IMR-90 (cell line): ENCODE data around the gene PLXDC2. TPM values are rescaled to one million over a fixed set of nuclear protein-coding genes. Genes with fewer than 3 reads are reported as not detected.

Experiments used
- ATAC-seq: fragments of 200-7000 bp; cut with Tn5 transposase; 2 replicates; pipeline ENCODE4 v1.9.1; 2020; ENCODE audit warnings: low read depth, mild to moderate bottlenecking, moderate library complexity
- BruUV-seq: library from RNA; stranded (reverse); fragments of 400-500 nt; replicated peaks from 2 replicates; lab custom pipeline; 2021; lab: Mats Ljungman, UMichigan
- CTCF ChIA-PET: fragments of 300-600 bp; formaldehyde crosslinking; extraction: SDS; loops from one replicate; lab custom pipeline; 2021; ENCODE audit warnings: antibody characterized with exemption; lab: Yijun Ruan, JAX
- POLR2A ChIA-PET: fragments of 300-600 bp; sonication (Branson Sonifier 250); formaldehyde crosslinking; loops from one replicate; lab custom pipeline; 2022; ENCODE audit warnings: antibody characterized with exemption; ENCODE audit not compliant: unreplicated experiment; lab: Charles Lee
- DNase-seq: peaks from one replicate; pipeline ENCODE4 v3.0.0; 2013
- H2AFZ ChIP-seq: replicated peaks from 2 replicates; pipeline ENCODE3; 2013; ENCODE audit warnings: low read length, mild to moderate bottlenecking; ENCODE audit not compliant: poor library complexity
- H2AK5ac ChIP-seq: 2 replicates; pipeline ENCODE4 v1.6.1; 2013; ENCODE audit warnings: low read depth, low read length, inconsistent platforms
- H2AK9ac ChIP-seq: replicated peaks from 2 replicates; pipeline ENCODE3; 2013; ENCODE audit warnings: mild to moderate bottlenecking, low read depth, low read length, moderate library complexity; ENCODE audit not compliant: poor library complexity
- H2BK120ac ChIP-seq: 2 replicates; pipeline ENCODE4 v1.6.1; 2013; ENCODE audit warnings: low read depth, low read length, inconsistent platforms
- H2BK15ac ChIP-seq: 3 replicates; pipeline ENCODE4 v1.6.1; 2013; ENCODE audit warnings: low read depth, low read length, inconsistent platforms
- H2BK20ac ChIP-seq: 2 replicates; pipeline ENCODE4 v1.6.1; 2013; ENCODE audit warnings: low read depth, mild to moderate bottlenecking, inconsistent platforms, low read length, moderate library complexity
- H2BK5ac ChIP-seq: 2 replicates; pipeline ENCODE4 v1.6.1; 2013; ENCODE audit warnings: mild to moderate bottlenecking, low read depth, low read length, inconsistent platforms; ENCODE audit not compliant: poor library complexity, severe bottlenecking
- H3K14ac ChIP-seq: replicated peaks from 2 replicates; pipeline ENCODE4 v1.6.1; 2013; ENCODE audit warnings: low read depth, low read length, inconsistent platforms
- H3K18ac ChIP-seq: 2 replicates; pipeline ENCODE4 v1.6.1; 2013; ENCODE audit warnings: low read depth, low read length, control low read depth
- H3K23ac ChIP-seq: 2 replicates; pipeline ENCODE4 v1.6.1; 2013; ENCODE audit warnings: low read depth, low read length, inconsistent platforms
- H3K27ac ChIP-seq: 2 replicates; pipeline ENCODE4 v1.5.1; 2013; ENCODE audit warnings: mild to moderate bottlenecking, control low read depth, low read length; ENCODE audit not compliant: insufficient read depth
- H3K27me3 ChIP-seq: 2 replicates; pipeline ENCODE4 v1.6.1; 2013; ENCODE audit warnings: low read length; ENCODE audit not compliant: control insufficient read depth, insufficient read depth
- H3K36me3 ChIP-seq: 2 replicates; pipeline ENCODE4 v1.6.1; 2013; ENCODE audit warnings: low read length, mixed read lengths; ENCODE audit not compliant: control insufficient read depth, insufficient read depth
- H3K4ac ChIP-seq: 2 replicates; pipeline ENCODE4 v1.6.1; 2013; ENCODE audit warnings: low read depth, low read length, inconsistent platforms
- H3K4me1 ChIP-seq: 2 replicates; pipeline ENCODE4 v1.6.1; 2013; ENCODE audit warnings: low read length, mixed read lengths; ENCODE audit not compliant: control insufficient read depth, insufficient read depth
- H3K4me2 ChIP-seq: 2 replicates; pipeline ENCODE4 v1.6.1; 2013; ENCODE audit warnings: low read depth, mild to moderate bottlenecking, control low read depth, low read length, moderate library complexity
- H3K4me3 ChIP-seq: 2 replicates; pipeline ENCODE4 v1.5.1; 2013; ENCODE audit warnings: low read depth, mild to moderate bottlenecking, control low read depth, low read length, moderate library complexity; ENCODE audit not compliant: insufficient read depth
- H3K56ac ChIP-seq: 2 replicates; pipeline ENCODE4 v1.6.1; 2013; ENCODE audit warnings: low read length, inconsistent platforms; ENCODE audit not compliant: insufficient read depth; ENCODE audit errors: extremely low read depth
- H3K79me1 ChIP-seq, 2 experiments: 2 replicates each; pipeline ENCODE4 v1.6.1; 2013; ENCODE audit warnings: low read length in 2 of 2, inconsistent platforms in 1 of 2, low read depth in 1 of 2
- H3K9ac ChIP-seq: 2 replicates; pipeline ENCODE4 v1.6.1; 2013; ENCODE audit warnings: low read depth, low read length, control low read depth
- H3K9me1 ChIP-seq: 2 replicates; pipeline ENCODE4 v1.6.1; 2013; ENCODE audit warnings: low read length, inconsistent platforms; ENCODE audit not compliant: insufficient read depth
- H3K9me3 ChIP-seq: 2 replicates; pipeline ENCODE4 v1.6.1; 2013; ENCODE audit warnings: low read length; ENCODE audit not compliant: control insufficient read depth, insufficient read depth
- H4K20me1 ChIP-seq: 2 replicates; pipeline ENCODE4 v1.6.1; 2013; ENCODE audit warnings: low read length, inconsistent platforms; ENCODE audit not compliant: insufficient read depth
- H4K5ac ChIP-seq: 2 replicates; pipeline ENCODE4 v1.6.1; 2013; ENCODE audit warnings: mild to moderate bottlenecking, low read depth, low read length, control low read depth
- H4K8ac ChIP-seq, 2 experiments: 2 replicates each; pipeline ENCODE4 v1.6.1; 2013; ENCODE audit warnings: low read depth in 2 of 2, low read length in 2 of 2, control low read depth in 1 of 2, inconsistent platforms in 1 of 2
- H4K91ac ChIP-seq: 2 replicates; pipeline ENCODE4 v1.6.1; 2013; ENCODE audit warnings: low read depth, low read length, inconsistent platforms; ENCODE audit not compliant: insufficient read depth
- BHLHE40 ChIP-seq: fragments of 150-350 bp; IDR thresholded peaks from 2 replicates; pipeline ENCODE4 v1.6.1; 2016; ENCODE audit warnings: mild to moderate bottlenecking, low read depth, low read length
- CEBPB ChIP-seq: IDR thresholded peaks from 2 replicates; pipeline ENCODE4 v1.6.1; 2012; ENCODE audit warnings: low read depth, low read length, improper control_type of control experiment
- CHD1 ChIP-seq: IDR thresholded peaks from 2 replicates; pipeline ENCODE4 v1.6.1; 2012; ENCODE audit warnings: low read depth, low read length, improper control_type of control experiment
- FOS ChIP-seq: fragments of 150-350 bp; IDR thresholded peaks from 2 replicates; pipeline ENCODE4 v1.6.1; 2016; ENCODE audit warnings: low read depth, low read length
- MAFK ChIP-seq: IDR thresholded peaks from 2 replicates; pipeline ENCODE4 v1.6.1; 2012; ENCODE audit warnings: low read depth, low read length, improper control_type of control experiment
- MAZ ChIP-seq: IDR thresholded peaks from 2 replicates; pipeline ENCODE4 v1.6.1; 2012; ENCODE audit warnings: low read depth, mild to moderate bottlenecking, low read length, improper control_type of control experiment, moderate library complexity, borderline replicate concordance
- MXI1 ChIP-seq: IDR thresholded peaks from 2 replicates; pipeline ENCODE4 v1.6.1; 2012; ENCODE audit warnings: low read depth, mild to moderate bottlenecking, low read length, moderate library complexity, borderline replicate concordance
- NFE2L2 ChIP-seq: fragments of 150-350 bp; IDR thresholded peaks from 2 replicates; pipeline ENCODE4 v1.6.1; 2016; ENCODE audit warnings: low read depth, mild to moderate bottlenecking, low read length
- POLR2A ChIP-seq: IDR thresholded peaks from 2 replicates; pipeline ENCODE4 v1.6.1; 2012; ENCODE audit warnings: mild to moderate bottlenecking, low read depth, low read length
- RAD21 ChIP-seq: IDR thresholded peaks from 2 replicates; pipeline ENCODE4 v1.6.1; 2012; ENCODE audit warnings: low read length, improper control_type of control experiment
- RCOR1 ChIP-seq: IDR thresholded peaks from 2 replicates; pipeline ENCODE4 v1.6.1; 2012; ENCODE audit warnings: mild to moderate bottlenecking, low read length, improper control_type of control experiment; ENCODE audit not compliant: insufficient replicate concordance
- RFX5 ChIP-seq: IDR thresholded peaks from 2 replicates; pipeline ENCODE4 v1.8.0; 2012; ENCODE audit warnings: low read depth, mild to moderate bottlenecking, low read length, moderate library complexity
- SMC3 ChIP-seq: fragments of 150-350 bp; IDR thresholded peaks from 2 replicates; pipeline ENCODE4 v1.6.1; 2016; ENCODE audit warnings: low read depth, mild to moderate bottlenecking, antibody characterized with exemption, low read length, moderate library complexity
- WGBS, 2 experiments: methylation state at CpG; one replicate each; pipeline versions ENCODE4 v1.1.5 to v1.1.7; 2013; ENCODE audit warnings: missing lambda C conversion rate in 2 of 2; ENCODE audit not compliant: insufficient read length in 1 of 2; ENCODE audit errors: extremely low coverage in 2 of 2; 5-methylcytosine and 5-hydroxymethylcytosine counted together
- dilution Hi-C: fragments of 300-500 bp; cut with HindIII; formaldehyde crosslinking; loops from one replicate; pipeline ENCODE4 v1.14.3; 2018; ENCODE audit warnings: low sequenced_read_pairs; ENCODE audit not compliant: unreplicated experiment
- in situ Hi-C: fragments of 300-500 bp; cut with MboI; formaldehyde crosslinking; loops from 3 replicates; pipeline ENCODE4 v1.14.3; 2019; ENCODE audit warnings: low sequenced_read_pairs, inconsistent platforms, mixed read lengths
- intact Hi-C: fragments of 100-400 bp; cut with micrococcal nuclease; formaldehyde crosslinking; loops from 2 replicates; pipeline ENCODE4 v1.10.0; 2022
- polyA plus RNA-seq, 3 experiments: library from polyadenylated mRNA; depleted of rRNA; stranded (reverse); fragments of >200 nt; gene quantifications; 2 replicates each; pipeline ENCODE4 v1.2.3, GENCODE V29; 2012; ENCODE audit warnings: low replicate concordance in 1 of 3
- total RNA-seq: library from RNA; depleted of rRNA; stranded (reverse); fragments of >200 nt; gene quantifications from 2 replicates; pipeline ENCODE4 v1.2.3, GENCODE V29; 2012
- TF ChIP-seq, protein P1 (sequence below): fragments of 150-350 bp; IDR thresholded peaks from 2 replicates; pipeline ENCODE4 v1.6.1; 2016; ENCODE audit warnings: low read depth, mild to moderate bottlenecking, low read length, moderate library complexity, borderline replicate concordance
- TF ChIP-seq, protein P2 (sequence below): fragments of 150-350 bp; IDR thresholded peaks from 2 replicates; pipeline ENCODE4 v1.6.1; 2017; ENCODE audit warnings: mild to moderate bottlenecking, antibody characterized with exemption, low read length, low read depth
- TF ChIP-seq, protein P3 (sequence below): conservative IDR thresholded peaks from 2 replicates; pipeline ENCODE4 v1.5.1; 2012; ENCODE audit warnings: mild to moderate bottlenecking, low read depth, low read length, improper control_type of control experiment

PLXDC2 gene
- total and polyA plus RNA-seq, 2 of the 4 experiments (the other 2 are of a cell fraction): 3.2 to 6.1 TPM

DNA sequence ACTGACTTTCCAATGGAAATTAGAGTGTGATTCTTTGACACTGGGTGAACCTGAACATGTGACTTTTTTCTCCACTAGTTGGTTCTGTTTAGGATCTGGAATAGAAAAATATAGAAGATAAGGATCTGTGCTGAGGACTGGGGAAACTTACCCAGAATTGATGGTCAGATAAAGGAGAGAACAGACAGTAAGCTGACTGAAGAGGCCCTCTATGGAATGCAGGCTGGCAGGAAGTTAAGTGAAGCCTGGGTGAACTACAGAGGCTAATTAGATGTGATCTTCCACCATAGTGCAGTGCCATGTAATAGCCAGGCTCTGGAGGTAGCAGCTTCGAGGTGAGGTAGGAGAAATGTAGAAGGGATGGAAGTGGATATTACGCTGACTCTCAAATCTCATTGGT is 455.3 kb downstream of the PLXDC2 start:
- in situ Hi-C loops: no loop called here
- Histone ChIP-seq H4K91ac (no peak overlapping the region), H4K5ac (no peak overlapping the region), H2BK5ac (no peak overlapping the region), H3K36me3 (no peaks in the 10 kb centered on the region), H4K8ac (no peak overlapping the region), H3K27me3 (no peaks in the 10 kb centered on the region), H2BK20ac (no peak overlapping the region), H3K9me3 (no peaks in the 10 kb centered on the region), H2AK5ac (no peak overlapping the region), H4K20me1 (no peaks in the 10 kb centered on the region), H3K9me1 (no peaks in the 10 kb centered on the region), H3K79me1 (no peaks in the 10 kb centered on the region), H3K56ac (no peak overlapping the region), H2BK120ac (no peak overlapping the region), H3K23ac (no peak overlapping the region), H3K4me1 (0 out of 2 replicates have a peak, but pooled peaks cover 2% of the 10 kb centered on the region), H3K27ac (no peak overlapping the region), H2AK9ac (no peak overlapping the region), H3K4me3 (no peak overlapping the region), H3K4ac (no peak overlapping the region), H3K14ac (no peak overlapping the region), H3K18ac (no peak overlapping the region), H3K4me2 (no peak overlapping the region), H2BK15ac (no peak overlapping the region), H3K9ac (no peak overlapping the region), H2AFZ (no peak overlapping the region)
- no CpG with 5 or more reads among the region's 2 CpGs for WGBS, 2 experiments
- no peak for DNase-seq
- ChIA-PET POLR2A (no interaction called here), CTCF (no interaction called here)
- no TSS peak for BruUV-seq
- ATAC-seq: no peak; the same call in 1 of the 2 replicates
- TF ChIP-seq RAD21: no peak
- TF ChIP-seq CHD1: no peak
- no peak for TF ChIP-seq CEBPB
- no peak for TF ChIP-seq FOS
- TF ChIP-seq MAZ: no peak
- TF ChIP-seq POLR2A: no peak
- TF ChIP-seq, protein P1, sequence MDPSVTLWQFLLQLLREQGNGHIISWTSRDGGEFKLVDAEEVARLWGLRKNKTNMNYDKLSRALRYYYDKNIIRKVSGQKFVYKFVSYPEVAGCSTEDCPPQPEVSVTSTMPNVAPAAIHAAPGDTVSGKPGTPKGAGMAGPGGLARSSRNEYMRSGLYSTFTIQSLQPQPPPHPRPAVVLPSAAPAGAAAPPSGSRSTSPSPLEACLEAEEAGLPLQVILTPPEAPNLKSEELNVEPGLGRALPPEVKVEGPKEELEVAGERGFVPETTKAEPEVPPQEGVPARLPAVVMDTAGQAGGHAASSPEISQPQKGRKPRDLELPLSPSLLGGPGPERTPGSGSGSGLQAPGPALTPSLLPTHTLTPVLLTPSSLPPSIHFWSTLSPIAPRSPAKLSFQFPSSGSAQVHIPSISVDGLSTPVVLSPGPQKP: no peak
- no peak for TF ChIP-seq BHLHE40
- no peak for TF ChIP-seq MAFK
- TF ChIP-seq, protein P2, sequence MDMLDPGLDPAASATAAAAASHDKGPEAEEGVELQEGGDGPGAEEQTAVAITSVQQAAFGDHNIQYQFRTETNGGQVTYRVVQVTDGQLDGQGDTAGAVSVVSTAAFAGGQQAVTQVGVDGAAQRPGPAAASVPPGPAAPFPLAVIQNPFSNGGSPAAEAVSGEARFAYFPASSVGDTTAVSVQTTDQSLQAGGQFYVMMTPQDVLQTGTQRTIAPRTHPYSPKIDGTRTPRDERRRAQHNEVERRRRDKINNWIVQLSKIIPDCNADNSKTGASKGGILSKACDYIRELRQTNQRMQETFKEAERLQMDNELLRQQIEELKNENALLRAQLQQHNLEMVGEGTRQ: no peak
- no peak for TF ChIP-seq SMC3
- no peak for TF ChIP-seq RCOR1
- no peak for TF ChIP-seq RFX5
- no peak for TF ChIP-seq MXI1
- TF ChIP-seq, protein P3, sequence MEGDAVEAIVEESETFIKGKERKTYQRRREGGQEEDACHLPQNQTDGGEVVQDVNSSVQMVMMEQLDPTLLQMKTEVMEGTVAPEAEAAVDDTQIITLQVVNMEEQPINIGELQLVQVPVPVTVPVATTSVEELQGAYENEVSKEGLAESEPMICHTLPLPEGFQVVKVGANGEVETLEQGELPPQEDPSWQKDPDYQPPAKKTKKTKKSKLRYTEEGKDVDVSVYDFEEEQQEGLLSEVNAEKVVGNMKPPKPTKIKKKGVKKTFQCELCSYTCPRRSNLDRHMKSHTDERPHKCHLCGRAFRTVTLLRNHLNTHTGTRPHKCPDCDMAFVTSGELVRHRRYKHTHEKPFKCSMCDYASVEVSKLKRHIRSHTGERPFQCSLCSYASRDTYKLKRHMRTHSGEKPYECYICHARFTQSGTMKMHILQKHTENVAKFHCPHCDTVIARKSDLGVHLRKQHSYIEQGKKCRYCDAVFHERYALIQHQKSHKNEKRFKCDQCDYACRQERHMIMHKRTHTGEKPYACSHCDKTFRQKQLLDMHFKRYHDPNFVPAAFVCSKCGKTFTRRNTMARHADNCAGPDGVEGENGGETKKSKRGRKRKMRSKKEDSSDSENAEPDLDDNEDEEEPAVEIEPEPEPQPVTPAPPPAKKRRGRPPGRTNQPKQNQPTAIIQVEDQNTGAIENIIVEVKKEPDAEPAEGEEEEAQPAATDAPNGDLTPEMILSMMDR: no peak
- TF ChIP-seq NFE2L2: no peak
- dilution Hi-C loops: no loop called here
- intact Hi-C loops: no loop called here
